ENCODE data around the gene PROC.

- TF ChIP-seq CTCF (conservative IDR thresholded peaks at IDR 0.05 in 1 of 2, IDR thresholded peaks at IDR 0.05 in 1 of 2; ENCODE audit: low read depth in 1 of 2, low read length in 2 of 2) (no peak), EZH2 (IDR thresholded peaks at IDR 0.05; ENCODE audit: low read length, missing control alignments) (no peak)
These were observed 38.7 kb downstream of the PROC start for GRCh38 chr2:127456960-127457359.
